Bone marrow (tissue), 2 donors: Measurements from ENCODE around the gene OAS3.
"Not testable (repeated sequence)": the region's sequence is repeated elsewhere in the genome, so short reads cannot be mapped to it uniquely, and the experiment has no call there.

Source experiments
- DNase-seq, 2 donors: peaks; one replicate each; lab custom pipeline; 2025; lab: John Stamatoyannopoulos, UW

The OAS3 gene

GRCh38 chr12:112924986-112925385 lies 13.3 kb upstream of the OAS3 start:
- peak in 1 of 2 donors; percentile 25 for DNase-seq

- not testable (repeated sequence) for DNase-seq
Measured at GRCh38 chr12:112926416-112927033, 11.7 kb upstream of the OAS3 start.

- no peak for DNase-seq
Measured at GRCh38 chr12:112927475-112927874, 10.8 kb upstream of the OAS3 start.

- no peak for DNase-seq
Measured at GRCh38 chr12:112927925-112928324, 10.3 kb upstream of the OAS3 start.

GRCh38 chr12:112928978-112929377 lies 9.3 kb upstream of the OAS3 start:
- no peak for DNase-seq

GRCh38 chr12:112929715-112930114 lies 8.6 kb upstream of the OAS3 start:
- DNase-seq = no peak

- no peak for DNase-seq
Measured at GRCh38 chr12:112930350-112930749, 7.9 kb upstream of the OAS3 start.

- DNase-seq = no peak
Measured at GRCh38 chr12:112932485-112933128, 5.7 kb upstream of the OAS3 start.

GRCh38 chr12:112933129-112933505 lies 5.2 kb upstream of the OAS3 start:
- DNase-seq = no peak

- DNase-seq = no peak
Measured at GRCh38 chr12:112936264-112936663, 2.0 kb upstream of the OAS3 start.

- no peak for DNase-seq
Measured at GRCh38 chr12:112936927-112937326, 1.3 kb upstream of the OAS3 start.

- no peak for DNase-seq
Measured at GRCh38 chr12:112938751-112939150, 477 bp downstream of the OAS3 start.

GRCh38 chr12:112939761-112940381 lies 1.6 kb downstream of the OAS3 start:
- DNase-seq = peak in 1 of 2 donors; percentile 25

GRCh38 chr12:112941528-112942335 lies 3.5 kb downstream of the OAS3 start:
- DNase-seq = no peak

- no peak for DNase-seq
Measured at GRCh38 chr12:112942572-112942971, 4.3 kb downstream of the OAS3 start.

GRCh38 chr12:112944024-112944690 lies 5.9 kb downstream of the OAS3 start:
- DNase-seq = no peak

- no peak for DNase-seq
Measured at GRCh38 chr12:112945515-112945914, 7.2 kb downstream of the OAS3 start.

GRCh38 chr12:112946236-112947000 lies 8.1 kb downstream of the OAS3 start:
- DNase-seq = no peak

- DNase-seq = no peak
Measured at GRCh38 chr12:112947314-112947713, 9.0 kb downstream of the OAS3 start.

- DNase-seq = no peak
Measured at GRCh38 chr12:112947761-112948160, 9.5 kb downstream of the OAS3 start.

- DNase-seq = no peak
Measured at GRCh38 chr12:112948806-112949205, 10.5 kb downstream of the OAS3 start.
